Measurements from ENCODE around the gene MTM1. TPM values are rescaled to one million over a fixed set of nuclear protein-coding genes. Genes with fewer than 3 reads are reported as not detected.

The MTM1 gene
- total RNA-seq, 1 donor from 2014 or later, result 17.8 TPM

- DNase-seq (ENCODE audit: low spot score), result no peak
- Mint-ChIP-seq H3K9me3 (ENCODE audit: unreplicated experiment) (no peaks in the 10 kb centered on the region), H3K27me3 (ENCODE audit: unreplicated experiment) (no peaks in the 10 kb centered on the region), H3K36me3 (ENCODE audit: low read depth, unreplicated experiment) (no peaks in the 10 kb centered on the region), H3K4me1 (ENCODE audit: unreplicated experiment) (peaks cover 7% of the 10 kb centered on the region), H3K27ac (ENCODE audit: unreplicated experiment) (no peak overlapping the region), H3K4me3 (ENCODE audit: unreplicated experiment) (no peak overlapping the region)
- no peak for TF ChIP-seq CTCF (IDR thresholded peaks at IDR 0.05; ENCODE audit: unreplicated experiment)
Observed at GRCh38 chrX:150565551-150565950, 2.9 kb upstream of the MTM1 start.

- Mint-ChIP-seq H3K9me3 (ENCODE audit: unreplicated experiment) (no peaks in the 10 kb centered on the region), H3K4me3 (ENCODE audit: unreplicated experiment) (no peak overlapping the region), H3K4me1 (ENCODE audit: unreplicated experiment) (peaks cover 12% of the 10 kb centered on the region), H3K27me3 (ENCODE audit: unreplicated experiment) (no peaks in the 10 kb centered on the region), H3K36me3 (ENCODE audit: low read depth, unreplicated experiment) (no peaks in the 10 kb centered on the region), H3K27ac (ENCODE audit: unreplicated experiment) (no peak overlapping the region)
- no peak for DNase-seq (ENCODE audit: low spot score)
- no peak for TF ChIP-seq CTCF (IDR thresholded peaks at IDR 0.05; ENCODE audit: unreplicated experiment)
Observed at GRCh38 chrX:150566734-150567182, 1.7 kb upstream of the MTM1 start.

GRCh38 chrX:150567645-150568319 is 639 bp upstream of the MTM1 start:
- Mint-ChIP-seq H3K4me1 (ENCODE audit: unreplicated experiment) (peaks cover 21% of the 10 kb centered on the region), H3K4me3 (ENCODE audit: unreplicated experiment) (no peak overlapping the region), H3K36me3 (ENCODE audit: low read depth, unreplicated experiment) (no peaks in the 10 kb centered on the region), H3K9me3 (ENCODE audit: unreplicated experiment) (no peaks in the 10 kb centered on the region), H3K27ac (ENCODE audit: unreplicated experiment) (no peak overlapping the region), H3K27me3 (ENCODE audit: unreplicated experiment) (no peaks in the 10 kb centered on the region)
- DNase-seq (ENCODE audit: low spot score), result no peak
- no peak for TF ChIP-seq CTCF (IDR thresholded peaks at IDR 0.05; ENCODE audit: unreplicated experiment)

- peaks cover 21% of the 10 kb centered on the region for H3K4me1 Mint-ChIP-seq (ENCODE audit: unreplicated experiment)
Observed at GRCh38 chrX:150569155-150569477, 695 bp downstream of the MTM1 start.

More at GRCh38 chrX:150569155-150569477, 695 bp downstream of the MTM1 start:
- Mint-ChIP-seq H3K36me3 (ENCODE audit: low read depth, unreplicated experiment) (no peaks in the 10 kb centered on the region), H3K4me3 (ENCODE audit: unreplicated experiment) (peak overlapping the region; percentile 87), H3K27ac (ENCODE audit: unreplicated experiment) (peak overlapping the region; percentile 36), H3K9me3 (ENCODE audit: unreplicated experiment) (no peaks in the 10 kb centered on the region), H3K27me3 (ENCODE audit: unreplicated experiment) (no peaks in the 10 kb centered on the region)
- no peak for DNase-seq (ENCODE audit: low spot score)
- TF ChIP-seq CTCF (IDR thresholded peaks at IDR 0.05; ENCODE audit: unreplicated experiment), result no peak

All from endothelial cell (in vitro differentiated cells).